Measurements from ENCODE around the gene RPS8. TPM values are rescaled to one million over a fixed set of nuclear protein-coding genes. Genes with fewer than 3 reads are reported as not detected.

RPS8 gene
- total and polyA plus RNA-seq, 7 experiments from 2014 or later = 954 to 3,409 (median 2,318) TPM

- peak within 1 kb of the TSS; percentile 84 to 99 (median 98) for H3K27ac Mint-ChIP-seq
- H3K4me1 Mint-ChIP-seq = peaks cover 19 to 43% (median 33%) of the 10 kb centered on the region in 7 donors
- DNase-seq (peak; percentile 93 to 99 (median 98)), ATAC-seq (peak; percentile 92)
- Histone ChIP-seq H3K4me1 (ENCODE audit: control insufficient read depth in 2 of 2, insufficient read depth in 2 of 2, low read length in 2 of 2) (peaks cover 17 to 24% of the 10 kb centered on the region in 2 donors), H3K27me3 (ENCODE audit: control insufficient read depth in 2 of 2, insufficient read depth in 2 of 2, low read length in 2 of 2) (no peaks in the 10 kb centered on the region), H3K36me3 (ENCODE audit: control insufficient read depth in 2 of 3, insufficient read depth in 3 of 3, low read length in 3 of 3) (peaks cover 7 to 30% (median 18%) of the 10 kb centered on the region in 3 experiments), H3K27ac (ENCODE audit: low read depth, low read length) (peak within 1 kb of the TSS; percentile 94), H3K9me3 (ENCODE audit: control insufficient read depth in 2 of 3, low read length in 3 of 3) (no peaks in the 10 kb centered on the region), H3K4me3 (ENCODE audit: low read length) (peak within 1 kb of the TSS; percentile 66)
- peaks cover 11 to 28% (median 21%) of the 10 kb centered on the region in 5 donors for H3K36me3 Mint-ChIP-seq
- no peaks in the 10 kb centered on the region for H3K9me3 Mint-ChIP-seq
- H3K4me3 Mint-ChIP-seq = peak within 1 kb of the TSS; percentile 85 to 98 (median 93)
- ChIA-PET CTCF (interaction anchor here (0.7 to 3.1 kb wide), 16 partner anchors 9 to 506 kb away, joined by 3 to 44 read pairs (median 6); partner anchors contain the start of genes BEST4, BTBD19, HECTD3 and RPS8), POLR2A (interaction anchor here (0.6 to 18.7 kb wide), 26 partner anchors 10 to 884 kb away, joined by 3 to 709 read pairs (median 8); partner anchors contain the start of genes AKR1A1, BEST4, BTBD19 and EIF2B3)
- intact Hi-C loops (cut with micrococcal nuclease) = loop anchor here (2.0 to 10.0 kb wide), 12 partner anchors 25 to 887 kb away; partner anchors contain the start of genes GPBP1L1 (in 2 of the 2), RNU5D-1 (in 2 of the 2), RPS8 (in 2 of the 2) and TESK2 (in 2 of the 2)
- H3K27me3 Mint-ChIP-seq = no peaks in the 10 kb centered on the region
These were observed 24.6 kb downstream of the RPS8 start, which contains the start of gene PLK3 for GRCh38 chr1:44799770-44800584. PLK3 (plus strand) TSS chr1:44800377; CDS start chr1:44800464, 87 bp downstream.

GRCh38 chr1:44801491-44802305, 26.4 kb downstream of the RPS8 start:
- H3K4me3 ChIP-seq (ENCODE audit: low read length) = peak overlapping the region; percentile 66
- peak overlapping the region; percentile 84 to 98 (median 93) for H3K27ac Mint-ChIP-seq
- H3K4me3 Mint-ChIP-seq = peak overlapping the region; percentile 85 to 97 (median 92)
- intact Hi-C loops (cut with micrococcal nuclease) = loop anchor here (1.0 to 10.0 kb wide), 13 partner anchors 8 to 885 kb away; partner anchors contain the start of genes GPBP1L1 (in 2 of the 2), RNU5D-1 (in 2 of the 2), RPS8 (in 2 of the 2) and TESK2 (in 2 of the 2)
- peaks cover 19 to 28% of the 10 kb centered on the region in 2 donors for H3K4me1 ChIP-seq (ENCODE audit: control insufficient read depth in 2 of 2, insufficient read depth in 2 of 2, low read length in 2 of 2)
- no peaks in the 10 kb centered on the region for H3K27me3 ChIP-seq (ENCODE audit: control insufficient read depth in 2 of 2, insufficient read depth in 2 of 2, low read length in 2 of 2)
- H3K27me3 Mint-ChIP-seq = no peaks in the 10 kb centered on the region
- peak overlapping the region; percentile 94 for H3K27ac ChIP-seq (ENCODE audit: low read depth, low read length)
- peaks cover 19 to 52% (median 38%) of the 10 kb centered on the region in 7 donors for H3K4me1 Mint-ChIP-seq
- peaks cover 14 to 45% (median 18%) of the 10 kb centered on the region in 3 experiments for H3K36me3 ChIP-seq (ENCODE audit: control insufficient read depth in 2 of 3, insufficient read depth in 3 of 3, low read length in 3 of 3)
- ChIA-PET CTCF (interaction anchor here (0.6 to 3.1 kb wide), 5 partner anchors 7 to 26 kb away, joined by 5 to 44 read pairs (median 11); partner anchors contain the start of genes BTBD19 and RPS8), POLR2A (interaction anchor here (0.6 to 18.7 kb wide), 14 partner anchors 10 to 210 kb away, joined by 3 to 709 read pairs (median 14); partner anchors contain the start of genes BEST4, BTBD19, EIF2B3 and HECTD3)
- no peaks in the 10 kb centered on the region for H3K9me3 ChIP-seq (ENCODE audit: control insufficient read depth in 2 of 3, low read length in 3 of 3)
- DNase-seq (peak in 4 of 9 donors; percentile 33 to 62 (median 50)), ATAC-seq (no peak)
- peaks cover 0 to 2% (median 0%) of the 10 kb centered on the region in 11 donors for H3K9me3 Mint-ChIP-seq
- peaks cover 11 to 40% (median 29%) of the 10 kb centered on the region in 5 donors for H3K36me3 Mint-ChIP-seq

GRCh38 chr1:44802306-44803061, 27.1 kb downstream of the RPS8 start:
- Histone ChIP-seq H3K4me3 (ENCODE audit: low read length) (peak overlapping the region; percentile 66), H3K36me3 (ENCODE audit: control insufficient read depth in 2 of 3, insufficient read depth in 3 of 3, low read length in 3 of 3) (peaks cover 14 to 47% (median 18%) of the 10 kb centered on the region in 3 experiments), H3K27ac (ENCODE audit: low read depth, low read length) (peak overlapping the region; percentile 94), H3K4me1 (ENCODE audit: control insufficient read depth in 2 of 2, insufficient read depth in 2 of 2, low read length in 2 of 2) (peaks cover 27 to 36% of the 10 kb centered on the region in 2 donors), H3K27me3 (ENCODE audit: control insufficient read depth in 2 of 2, insufficient read depth in 2 of 2, low read length in 2 of 2) (no peaks in the 10 kb centered on the region), H3K9me3 (ENCODE audit: control insufficient read depth in 2 of 3, low read length in 3 of 3) (no peaks in the 10 kb centered on the region)
- no peaks in the 10 kb centered on the region for H3K27me3 Mint-ChIP-seq
- ATAC-seq (no peak), DNase-seq (peak in 1 of 9 donors; percentile 11)
- POLR2A ChIA-PET = interaction anchor here (0.7 to 18.7 kb wide), 5 partner anchors 9 to 81 kb away, joined by 3 to 709 read pairs (median 4); partner anchors contain the start of genes BTBD19 and RPS8
- peaks cover 11 to 45% (median 34%) of the 10 kb centered on the region in 5 donors for H3K36me3 Mint-ChIP-seq
- CTCF ChIA-PET = interaction anchor here (0.6 to 3.1 kb wide), 3 partner anchors 10 to 780 kb away, joined by 3 to 44 read pairs (median 5); no protein-coding TSS in a partner anchor
- H3K4me1 Mint-ChIP-seq = peaks cover 27 to 58% (median 46%) of the 10 kb centered on the region in 7 donors
- peak overlapping the region; percentile 85 to 97 (median 92) for H3K4me3 Mint-ChIP-seq
- H3K9me3 Mint-ChIP-seq = peaks cover 0 to 2% (median 0%) of the 10 kb centered on the region in 11 donors
- intact Hi-C loops (cut with micrococcal nuclease) = loop anchor here (5.0 to 10.0 kb wide), 3 partner anchors 402 to 692 kb away; partner anchors contain the start of genes TESK2 (in 2 of the 2) and ZSWIM5 (in 1 of the 2)
- peak overlapping the region; percentile 84 to 98 (median 93) for H3K27ac Mint-ChIP-seq

DNA sequence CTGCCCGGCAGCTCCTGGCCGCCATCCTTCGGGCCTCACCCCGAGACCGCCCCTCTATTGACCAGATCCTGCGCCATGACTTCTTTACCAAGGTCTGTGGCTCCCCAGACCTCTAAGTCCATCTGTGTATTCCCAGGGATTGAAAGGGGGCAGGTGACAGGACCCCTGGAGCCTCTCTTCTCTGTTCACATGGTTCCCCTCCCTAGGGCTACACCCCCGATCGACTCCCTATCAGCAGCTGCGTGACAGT, 27.6 kb downstream of the RPS8 start:
- no peak overlapping the region for H3K4me3 ChIP-seq (ENCODE audit: low read length)
- H3K36me3 Mint-ChIP-seq = peaks cover 11 to 45% (median 34%) of the 10 kb centered on the region in 5 donors
- peak in 1 of 9 donors; percentile 8 for DNase-seq

More for the DNA sequence above, 27.6 kb downstream of the RPS8 start:
- Histone ChIP-seq H3K27me3 (ENCODE audit: control insufficient read depth in 2 of 2, insufficient read depth in 2 of 2, low read length in 2 of 2) (no peaks in the 10 kb centered on the region), H3K27ac (ENCODE audit: low read depth, low read length) (peak overlapping the region; percentile 94), H3K36me3 (ENCODE audit: control insufficient read depth in 2 of 3, insufficient read depth in 3 of 3, low read length in 3 of 3) (peaks cover 14 to 47% (median 18%) of the 10 kb centered on the region in 3 experiments), H3K4me1 (ENCODE audit: control insufficient read depth in 2 of 2, insufficient read depth in 2 of 2, low read length in 2 of 2) (peaks cover 32 to 41% of the 10 kb centered on the region in 2 donors), H3K9me3 (ENCODE audit: control insufficient read depth in 2 of 3, low read length in 3 of 3) (no peaks in the 10 kb centered on the region)
- ATAC-seq = no peak
- Mint-ChIP-seq H3K27me3 (no peaks in the 10 kb centered on the region), H3K4me1 (peaks cover 30 to 63% (median 51%) of the 10 kb centered on the region in 7 donors), H3K4me3 (peak overlapping the region; percentile 31 to 97 (median 87)), H3K27ac (peak overlapping the region; percentile 79 to 95 (median 93)), H3K9me3 (peaks cover 0 to 2% (median 0%) of the 10 kb centered on the region in 11 donors)
- ChIA-PET POLR2A (interaction anchor here (1.1 to 18.7 kb wide), 4 partner anchors 9 to 81 kb away, joined by 3 to 709 read pairs (median 154); partner anchors contain the start of genes BTBD19 and RNU5D-1), CTCF (interaction anchor here (0.6 kb wide), 1 partner anchor 780 kb away, joined by 3 read pairs; no protein-coding TSS in a partner anchor)
- intact Hi-C loops (cut with micrococcal nuclease) = loop anchor here (5.0 to 10.0 kb wide), 3 partner anchors 402 to 692 kb away; partner anchors contain the start of genes TESK2 (in 2 of the 2) and ZSWIM5 (in 1 of the 2)

All from naive thymus-derived CD4-positive, alpha-beta T cell (primary cell).